Karpas-422 (cell line): Measurements from ENCODE around the gene TTLL1. TPM values are rescaled to one million over a fixed set of nuclear protein-coding genes. Genes with fewer than 3 reads are reported as not detected.
A peak's percentile ranks its signal among the peaks of the same experiment; 100 is the strongest.
"Not testable (repeated sequence)": the region's sequence is repeated elsewhere in the genome, so short reads cannot be mapped to it uniquely, and the experiment has no call there.

Experiments
- DNase-seq: peaks from one replicate; pipeline ENCODE4 v3.0.0-alpha.2; 2015
- H2AFZ ChIP-seq: fragments of 200-600 bp; sonication (generic); 2 replicates; pipeline ENCODE4 v1.6.1; 2014; ENCODE audit warnings: antibody characterized with exemption, low read length, mixed read lengths
- H3K27ac ChIP-seq: fragments of 200-600 bp; sonication (generic); 2 replicates; pipeline ENCODE4 v1.5.1; 2014; ENCODE audit warnings: mild to moderate bottlenecking, low read length, moderate library complexity
- H3K27me3 ChIP-seq: fragments of 200-600 bp; sonication (generic); 2 replicates; pipeline ENCODE4 v1.6.1; 2014; ENCODE audit warnings: low read length, mixed read lengths
- H3K36me3 ChIP-seq: fragments of 200-600 bp; sonication (generic); 2 replicates; pipeline ENCODE4 v1.6.1; 2014; ENCODE audit warnings: low read length, mixed read lengths; ENCODE audit not compliant: insufficient read depth
- H3K4me1 ChIP-seq: fragments of 200-600 bp; sonication (generic); 2 replicates; pipeline ENCODE4 v1.6.1; 2014; ENCODE audit warnings: mild to moderate bottlenecking, low read length, mixed read lengths
- H3K4me2 ChIP-seq: fragments of 200-600 bp; sonication (generic); 2 replicates; pipeline ENCODE4 v1.6.1; 2014; ENCODE audit warnings: low read length, low read depth, mild to moderate bottlenecking; ENCODE audit not compliant: poor library complexity, severe bottlenecking
- H3K4me3 ChIP-seq: fragments of 200-600 bp; sonication (generic); 2 replicates; pipeline ENCODE4 v1.5.1; 2014; ENCODE audit warnings: mild to moderate bottlenecking, antibody characterized with exemption, low read length, mixed read lengths
- H3K79me2 ChIP-seq: fragments of 200-600 bp; sonication (generic); 2 replicates; pipeline ENCODE4 v1.6.1; 2014; ENCODE audit warnings: mild to moderate bottlenecking, low read length, mixed read lengths
- H3K9ac ChIP-seq: fragments of 200-600 bp; sonication (generic); 2 replicates; pipeline ENCODE4 v1.6.0; 2014; ENCODE audit warnings: low read length
- H3K9me2 ChIP-seq: fragments of 200-600 bp; sonication (generic), shearing (Covaris generic); replicated peaks from 2 replicates; pipeline ENCODE4 v1.6.0; 2014; ENCODE audit warnings: mild to moderate bottlenecking, low read length, moderate library complexity; ENCODE audit not compliant: insufficient read depth
- H3K9me3 ChIP-seq: fragments of 300-700, 200-600 bp; sonication (generic); 2 replicates; pipeline ENCODE4 v1.6.1; 2014; ENCODE audit warnings: low read length, mixed read lengths
- H4K20me1 ChIP-seq: fragments of 200-600 bp; sonication (generic); 2 replicates; pipeline ENCODE4 v1.6.1; 2014; ENCODE audit warnings: mild to moderate bottlenecking, antibody characterized with exemption, low read length, low read depth; ENCODE audit not compliant: insufficient read depth
- total RNA-seq: library from RNA; depleted of rRNA; stranded (reverse); fragments of >200 nt; shearing (Covaris generic); gene quantifications from 2 replicates; pipeline ENCODE4 v1.2.3, GENCODE V29; 2014; ENCODE audit warnings: low replicate concordance

Gene TTLL1
- total RNA-seq, 1 experiment from 2014 or later = 0.97 TPM

GRCh38 chr22:43017525-43018460 lies 71.4 kb downstream of the TTLL1 start:
- Histone ChIP-seq H3K27ac (no peak overlapping the region), H3K27me3 (no peaks in the 10 kb centered on the region), H3K9me2 (no peaks in the 10 kb centered on the region), H3K36me3 (no peaks in the 10 kb centered on the region), H3K9me3 (no peaks in the 10 kb centered on the region), H4K20me1 (peaks cover 9% of the 10 kb centered on the region), H2AFZ (no peak overlapping the region), H3K9ac (no peak overlapping the region), H3K4me1 (peaks cover 16% of the 10 kb centered on the region), H3K4me3 (no peak overlapping the region), H3K4me2 (no peak overlapping the region), H3K79me2 (no peaks in the 10 kb centered on the region)
- DNase-seq = no peak

DNA sequence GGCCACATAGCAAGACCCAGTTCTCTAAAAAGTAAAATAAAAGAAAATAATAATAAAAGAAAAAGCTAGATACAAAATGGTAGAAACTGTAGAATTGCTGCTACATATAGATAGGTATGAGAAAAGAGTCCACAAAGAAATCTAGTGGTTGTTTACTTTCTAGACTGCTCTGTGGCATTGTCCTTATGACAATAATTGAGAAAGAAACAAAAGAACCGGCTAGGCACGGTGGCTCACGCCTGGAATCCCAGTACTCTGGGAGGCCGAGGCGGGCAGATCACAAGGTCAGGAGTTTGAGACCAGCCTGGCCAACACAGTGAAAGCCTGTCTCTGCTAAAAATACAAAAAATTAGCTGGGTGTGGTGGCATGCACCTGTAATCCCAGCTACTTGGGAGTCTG lies 73.0 kb downstream of the TTLL1 start:
- Histone ChIP-seq H4K20me1 (peaks cover 11% of the 10 kb centered on the region), H3K4me1 (peaks cover 16% of the 10 kb centered on the region)
- not testable (repeated sequence) for H3K9ac ChIP-seq, H3K9me3 ChIP-seq, H3K9me2 ChIP-seq, H3K79me2 ChIP-seq, H3K4me3 ChIP-seq, DNase-seq, H3K27me3 ChIP-seq, H3K27ac ChIP-seq, H3K36me3 ChIP-seq, H2AFZ ChIP-seq, H3K4me2 ChIP-seq

- H3K4me1 ChIP-seq = peaks cover 16% of the 10 kb centered on the region
- H3K9ac ChIP-seq = peak overlapping the region; percentile 55
- peaks cover 15% of the 10 kb centered on the region for H4K20me1 ChIP-seq
- no peak for DNase-seq
- no peaks in the 10 kb centered on the region for H3K27me3 ChIP-seq
- H3K4me2 ChIP-seq = peak overlapping the region; percentile 69
- H2AFZ ChIP-seq = peak overlapping the region; percentile 83
- no peaks in the 10 kb centered on the region for H3K9me2 ChIP-seq
- H3K4me3 ChIP-seq = peak overlapping the region; percentile 87
- H3K79me2 ChIP-seq = no peaks in the 10 kb centered on the region
- H3K9me3 ChIP-seq = no peaks in the 10 kb centered on the region
- no peaks in the 10 kb centered on the region for H3K36me3 ChIP-seq
- H3K27ac ChIP-seq = no peak overlapping the region
Observed at GRCh38 chr22:43015677-43016042, 73.5 kb downstream of the TTLL1 start.

DNA sequence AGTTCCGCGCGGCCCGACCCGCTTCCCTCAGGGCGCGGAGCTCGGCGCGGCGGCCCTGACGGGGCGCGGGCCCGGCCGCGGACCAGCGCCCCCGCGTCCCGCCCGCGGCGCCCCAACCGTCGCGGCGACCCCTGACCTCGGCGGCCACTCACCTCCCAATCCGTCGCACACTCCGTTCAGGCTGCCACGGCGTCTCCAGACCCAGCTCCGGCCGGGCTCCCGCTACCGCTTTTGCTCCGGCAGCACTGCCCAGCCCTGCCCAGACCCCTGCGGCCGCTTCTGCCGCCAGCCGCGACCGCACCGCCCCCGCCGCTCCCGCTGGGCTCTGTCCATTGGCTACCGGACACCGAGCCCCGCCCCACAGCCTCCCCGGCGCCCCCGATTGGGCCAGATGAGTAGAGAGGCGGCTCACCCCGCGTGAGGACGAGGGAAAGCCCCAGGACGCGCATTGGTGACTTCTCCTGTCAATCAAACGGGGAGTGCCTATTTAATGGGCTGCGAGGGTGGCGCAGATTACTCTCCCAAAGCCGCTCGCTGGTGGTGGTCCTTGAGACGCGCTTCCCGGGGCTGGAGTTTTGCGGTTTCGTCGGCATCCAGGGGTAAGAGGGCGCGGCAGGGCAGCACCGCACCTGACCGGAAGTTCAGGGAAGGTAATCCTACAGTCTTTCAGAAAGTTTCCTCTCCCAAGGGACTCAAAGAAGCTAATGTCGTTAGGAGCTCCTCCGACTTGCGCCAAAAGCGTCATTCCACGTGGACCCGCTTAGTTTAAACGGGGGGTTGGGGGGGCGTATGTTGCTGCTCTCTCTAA lies 74.1 kb downstream of the TTLL1 start, which contains the start of gene PACSIN2:
Gene PACSIN2 (minus strand): TSS at position 281 of the 808 bp plus-strand sequence. CDS start 103,069 bp downstream, outside the sequence.
- Histone ChIP-seq H4K20me1 (peaks cover 15% of the 10 kb centered on the region), H3K4me1 (peaks cover 16% of the 10 kb centered on the region), H3K27ac (no peak within 1 kb of the TSS), H2AFZ (peak within 1 kb of the TSS; percentile 84), H3K79me2 (no peaks in the 10 kb centered on the region), H3K9ac (peak within 1 kb of the TSS; percentile 77), H3K4me3 (peak within 1 kb of the TSS; percentile 87), H3K27me3 (no peaks in the 10 kb centered on the region), H3K36me3 (no peaks in the 10 kb centered on the region), H3K4me2 (peak within 1 kb of the TSS; percentile 69), H3K9me3 (no peaks in the 10 kb centered on the region), H3K9me2 (no peaks in the 10 kb centered on the region)
- peak; percentile 99 for DNase-seq

- H3K79me2 ChIP-seq = no peaks in the 10 kb centered on the region
- H3K4me2 ChIP-seq = peak overlapping the region; percentile 69
- peak overlapping the region; percentile 87 for H3K4me3 ChIP-seq
- peaks cover 18% of the 10 kb centered on the region for H4K20me1 ChIP-seq
- H3K4me1 ChIP-seq = peaks cover 16% of the 10 kb centered on the region
- no peaks in the 10 kb centered on the region for H3K36me3 ChIP-seq
- no peak overlapping the region for H3K27ac ChIP-seq
- H3K9ac ChIP-seq = peak overlapping the region; percentile 77
- DNase-seq = peak; percentile 65
- H2AFZ ChIP-seq = peak overlapping the region; percentile 84
- H3K9me2 ChIP-seq = no peaks in the 10 kb centered on the region
- no peaks in the 10 kb centered on the region for H3K27me3 ChIP-seq
- H3K9me3 ChIP-seq = no peaks in the 10 kb centered on the region
Observed at GRCh38 chr22:43014316-43014868, 74.8 kb downstream of the TTLL1 start.

GRCh38 chr22:43013355-43014315 lies 75.6 kb downstream of the TTLL1 start:
- Histone ChIP-seq H3K36me3 (no peaks in the 10 kb centered on the region), H3K9me3 (no peaks in the 10 kb centered on the region), H2AFZ (no peak overlapping the region), H3K4me2 (peak overlapping the region; percentile 69), H3K4me3 (peak overlapping the region; percentile 87), H3K9me2 (no peaks in the 10 kb centered on the region), H4K20me1 (peaks cover 23% of the 10 kb centered on the region), H3K27me3 (no peaks in the 10 kb centered on the region), H3K4me1 (peaks cover 16% of the 10 kb centered on the region), H3K27ac (no peak overlapping the region), H3K9ac (peak overlapping the region; percentile 77), H3K79me2 (no peaks in the 10 kb centered on the region)
- DNase-seq = no peak

DNA sequence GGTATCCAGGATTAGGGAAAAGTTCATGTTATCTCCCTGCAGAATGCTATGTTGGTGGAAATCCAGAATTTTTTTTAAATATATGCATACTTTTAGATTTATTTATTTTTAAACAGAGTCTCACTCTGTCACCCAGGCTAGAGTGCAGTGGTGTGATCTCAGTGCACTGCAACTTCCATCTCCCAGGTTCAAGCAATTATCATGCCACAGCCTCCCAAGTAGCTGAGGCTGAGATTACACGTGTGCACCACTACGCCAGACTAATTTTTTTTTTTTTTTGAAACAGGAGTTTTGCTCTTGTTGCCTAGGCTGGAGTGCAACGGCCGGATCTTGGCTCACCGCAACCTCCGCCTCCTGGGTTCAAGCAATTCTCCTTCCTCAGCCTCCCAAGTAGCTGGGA lies 76.8 kb downstream of the TTLL1 start:
- no peaks in the 10 kb centered on the region for H3K79me2 ChIP-seq
- peaks cover 16% of the 10 kb centered on the region for H3K4me1 ChIP-seq
- H3K36me3 ChIP-seq = no peaks in the 10 kb centered on the region
- no peak overlapping the region for H3K27ac ChIP-seq
- peaks cover 32% of the 10 kb centered on the region for H4K20me1 ChIP-seq
- no peak overlapping the region for H3K4me3 ChIP-seq
- H3K9me2 ChIP-seq = no peaks in the 10 kb centered on the region
- H3K9ac ChIP-seq = no peak overlapping the region
- H3K27me3 ChIP-seq = no peaks in the 10 kb centered on the region
- DNase-seq = no peak
- H2AFZ ChIP-seq = no peak overlapping the region
- no peak overlapping the region for H3K4me2 ChIP-seq
- H3K9me3 ChIP-seq = no peaks in the 10 kb centered on the region
